Measurements from ENCODE around the gene HOXC13.

The HOXC13 gene

GRCh38 chr12:53938326-53939140 is at the start of gene HOXC13:
TSS of gene HOXC13 (plus strand) at chr12:53938831. CDS start at chr12:53938907, 76 bp downstream.
- DNase-seq (ENCODE audit: low spot score), result peak; percentile 71

GRCh38 chr12:53890081-53890480 is 48.5 kb upstream of the HOXC13 start:
- no peak for DNase-seq (ENCODE audit: low spot score)

- no peak for DNase-seq (ENCODE audit: low spot score)
Observed at GRCh38 chr12:53892762-53893395, 45.8 kb upstream of the HOXC13 start.

GRCh38 chr12:53899230-53899629 is 39.4 kb upstream of the HOXC13 start:
- DNase-seq (ENCODE audit: low spot score), result no peak

- DNase-seq (ENCODE audit: low spot score), result no peak
Observed at GRCh38 chr12:53907103-53907502, 31.5 kb upstream of the HOXC13 start.

- DNase-seq (ENCODE audit: low spot score), result no peak
Observed at GRCh38 chr12:53916788-53917655, 21.6 kb upstream of the HOXC13 start.

GRCh38 chr12:53924521-53925405 is 13.9 kb upstream of the HOXC13 start:
- no peak for DNase-seq (ENCODE audit: low spot score)

GRCh38 chr12:53927220-53928029 is 11.2 kb upstream of the HOXC13 start:
- DNase-seq (ENCODE audit: low spot score), result no peak

GRCh38 chr12:53928054-53928835 is 10.4 kb upstream of the HOXC13 start:
- no peak for DNase-seq (ENCODE audit: low spot score)

- no peak for DNase-seq (ENCODE audit: low spot score)
Observed at GRCh38 chr12:53929527-53929926, 9.1 kb upstream of the HOXC13 start.

- DNase-seq (ENCODE audit: low spot score), result no peak
Observed at GRCh38 chr12:53930591-53931255, 7.9 kb upstream of the HOXC13 start.

- no peak for DNase-seq (ENCODE audit: low spot score)
Observed at GRCh38 chr12:53931844-53932581, 6.6 kb upstream of the HOXC13 start.

GRCh38 chr12:53932915-53933314 is 5.7 kb upstream of the HOXC13 start:
- no peak for DNase-seq (ENCODE audit: low spot score)

GRCh38 chr12:53935383-53936341 is 3.0 kb upstream of the HOXC13 start:
- no peak for DNase-seq (ENCODE audit: low spot score)

GRCh38 chr12:53937099-53937498 is 1.5 kb upstream of the HOXC13 start:
- DNase-seq (ENCODE audit: low spot score), result no peak

- DNase-seq (ENCODE audit: low spot score), result no peak
Observed at GRCh38 chr12:53937596-53938325, 870 bp upstream of the HOXC13 start.
